ENCODE results near the gene CDK5.

The CDK5 gene

DNA sequence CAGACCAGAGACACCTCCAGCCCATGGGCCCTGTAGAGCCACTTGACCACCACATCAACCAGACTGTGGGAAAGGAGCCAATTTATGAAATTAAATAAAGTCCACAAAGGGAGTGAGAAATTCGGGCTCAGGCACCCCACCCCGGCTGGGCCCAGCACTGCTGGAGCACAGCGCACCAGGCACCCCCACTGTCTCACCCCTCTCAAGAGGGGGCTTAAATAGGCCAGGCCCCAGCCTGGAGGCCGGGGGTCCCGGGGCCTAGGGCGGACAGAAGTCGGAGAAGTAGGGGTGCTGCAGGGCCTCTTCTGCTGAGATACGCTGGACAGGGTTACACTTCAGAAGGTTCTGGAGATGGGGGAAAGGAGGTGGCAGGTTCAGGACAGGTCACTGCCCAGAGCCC, 3.9 kb downstream of the CDK5 start:
- DNase-seq (ENCODE audit: low read depth), result no peak
- no peak overlapping the region for H3K4me3 ChIP-seq (ENCODE audit: low read depth, low read length)
- TF ChIP-seq, protein P1, sequence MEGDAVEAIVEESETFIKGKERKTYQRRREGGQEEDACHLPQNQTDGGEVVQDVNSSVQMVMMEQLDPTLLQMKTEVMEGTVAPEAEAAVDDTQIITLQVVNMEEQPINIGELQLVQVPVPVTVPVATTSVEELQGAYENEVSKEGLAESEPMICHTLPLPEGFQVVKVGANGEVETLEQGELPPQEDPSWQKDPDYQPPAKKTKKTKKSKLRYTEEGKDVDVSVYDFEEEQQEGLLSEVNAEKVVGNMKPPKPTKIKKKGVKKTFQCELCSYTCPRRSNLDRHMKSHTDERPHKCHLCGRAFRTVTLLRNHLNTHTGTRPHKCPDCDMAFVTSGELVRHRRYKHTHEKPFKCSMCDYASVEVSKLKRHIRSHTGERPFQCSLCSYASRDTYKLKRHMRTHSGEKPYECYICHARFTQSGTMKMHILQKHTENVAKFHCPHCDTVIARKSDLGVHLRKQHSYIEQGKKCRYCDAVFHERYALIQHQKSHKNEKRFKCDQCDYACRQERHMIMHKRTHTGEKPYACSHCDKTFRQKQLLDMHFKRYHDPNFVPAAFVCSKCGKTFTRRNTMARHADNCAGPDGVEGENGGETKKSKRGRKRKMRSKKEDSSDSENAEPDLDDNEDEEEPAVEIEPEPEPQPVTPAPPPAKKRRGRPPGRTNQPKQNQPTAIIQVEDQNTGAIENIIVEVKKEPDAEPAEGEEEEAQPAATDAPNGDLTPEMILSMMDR (IDR thresholded peaks at IDR 0.05; ENCODE audit: control insufficient read depth, extremely low read depth, insufficient read depth), result no peak

DNA sequence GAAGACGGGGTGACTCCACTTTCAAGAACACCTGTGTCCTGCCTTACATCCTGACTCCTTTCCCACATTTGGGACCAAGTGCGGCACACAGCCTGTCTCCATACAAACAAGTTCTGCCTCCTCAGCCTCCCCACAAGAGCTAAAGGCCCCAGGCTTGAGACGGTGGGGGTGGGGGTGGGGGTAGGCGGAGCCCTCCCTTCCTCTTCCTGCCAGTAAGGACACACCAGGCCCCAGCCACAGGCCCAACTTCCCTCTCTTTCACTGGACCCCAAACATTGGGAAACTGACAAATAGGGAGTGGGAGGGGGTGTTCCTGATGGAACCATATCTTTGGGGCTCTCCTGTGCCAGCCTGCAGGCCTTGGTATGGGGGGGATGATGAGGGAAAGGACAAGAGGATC, 4.6 kb downstream of the CDK5 start:
- no peak overlapping the region for H3K4me3 ChIP-seq (ENCODE audit: low read depth, low read length)
- TF ChIP-seq, protein P1 (IDR thresholded peaks at IDR 0.05; ENCODE audit: control insufficient read depth, extremely low read depth, insufficient read depth), result no peak
- DNase-seq (ENCODE audit: low read depth), result no peak

DNA sequence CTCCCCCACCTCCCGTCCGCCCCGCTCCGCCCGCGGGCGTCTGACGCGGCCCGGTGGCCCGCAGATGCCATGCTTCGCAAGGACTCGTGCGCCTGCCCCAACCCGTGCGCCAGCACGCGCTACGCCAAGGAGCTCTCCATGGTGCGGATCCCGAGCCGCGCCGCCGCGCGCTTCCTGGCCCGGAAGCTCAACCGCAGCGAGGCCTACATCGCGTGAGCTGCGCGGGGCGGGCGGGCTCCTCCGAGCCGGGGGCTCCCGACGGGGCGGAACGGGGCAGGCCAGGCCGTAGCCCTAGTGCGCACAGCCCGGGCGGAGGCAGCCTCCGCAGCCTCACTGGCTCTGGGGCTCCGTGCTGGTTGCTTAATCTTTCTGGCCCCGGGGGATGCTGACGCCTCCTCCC, 6.6 kb downstream of the CDK5 start:
- TF ChIP-seq, protein P1 (IDR thresholded peaks at IDR 0.05; ENCODE audit: control insufficient read depth, extremely low read depth, insufficient read depth), result no peak
- DNase-seq (ENCODE audit: low read depth), result no peak
- H3K4me3 ChIP-seq (ENCODE audit: low read depth, low read length), result no peak overlapping the region

DNA sequence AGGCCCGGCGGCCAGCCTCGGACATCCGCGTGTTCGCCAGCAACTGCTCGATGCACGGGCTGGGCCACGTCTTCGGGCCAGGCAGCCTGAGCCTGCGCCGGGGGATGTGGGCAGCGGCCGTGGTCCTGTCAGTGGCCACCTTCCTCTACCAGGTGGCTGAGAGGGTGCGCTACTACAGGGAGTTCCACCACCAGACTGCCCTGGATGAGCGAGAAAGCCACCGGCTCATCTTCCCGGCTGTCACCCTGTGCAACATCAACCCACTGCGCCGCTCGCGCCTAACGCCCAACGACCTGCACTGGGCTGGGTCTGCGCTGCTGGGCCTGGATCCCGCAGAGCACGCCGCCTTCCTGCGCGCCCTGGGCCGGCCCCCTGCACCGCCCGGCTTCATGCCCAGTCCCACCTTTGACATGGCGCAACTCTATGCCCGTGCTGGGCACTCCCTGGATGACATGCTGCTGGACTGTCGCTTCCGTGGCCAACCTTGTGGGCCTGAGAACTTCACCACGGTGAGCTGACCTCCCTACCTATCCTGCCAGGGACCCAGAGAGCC, 8.7 kb downstream of the CDK5 start:
- TF ChIP-seq, protein P1 (IDR thresholded peaks at IDR 0.05; ENCODE audit: control insufficient read depth, extremely low read depth, insufficient read depth), result no peak
- H3K4me3 ChIP-seq (ENCODE audit: low read depth, low read length), result no peak overlapping the region
- DNase-seq (ENCODE audit: low read depth), result no peak

DNA sequence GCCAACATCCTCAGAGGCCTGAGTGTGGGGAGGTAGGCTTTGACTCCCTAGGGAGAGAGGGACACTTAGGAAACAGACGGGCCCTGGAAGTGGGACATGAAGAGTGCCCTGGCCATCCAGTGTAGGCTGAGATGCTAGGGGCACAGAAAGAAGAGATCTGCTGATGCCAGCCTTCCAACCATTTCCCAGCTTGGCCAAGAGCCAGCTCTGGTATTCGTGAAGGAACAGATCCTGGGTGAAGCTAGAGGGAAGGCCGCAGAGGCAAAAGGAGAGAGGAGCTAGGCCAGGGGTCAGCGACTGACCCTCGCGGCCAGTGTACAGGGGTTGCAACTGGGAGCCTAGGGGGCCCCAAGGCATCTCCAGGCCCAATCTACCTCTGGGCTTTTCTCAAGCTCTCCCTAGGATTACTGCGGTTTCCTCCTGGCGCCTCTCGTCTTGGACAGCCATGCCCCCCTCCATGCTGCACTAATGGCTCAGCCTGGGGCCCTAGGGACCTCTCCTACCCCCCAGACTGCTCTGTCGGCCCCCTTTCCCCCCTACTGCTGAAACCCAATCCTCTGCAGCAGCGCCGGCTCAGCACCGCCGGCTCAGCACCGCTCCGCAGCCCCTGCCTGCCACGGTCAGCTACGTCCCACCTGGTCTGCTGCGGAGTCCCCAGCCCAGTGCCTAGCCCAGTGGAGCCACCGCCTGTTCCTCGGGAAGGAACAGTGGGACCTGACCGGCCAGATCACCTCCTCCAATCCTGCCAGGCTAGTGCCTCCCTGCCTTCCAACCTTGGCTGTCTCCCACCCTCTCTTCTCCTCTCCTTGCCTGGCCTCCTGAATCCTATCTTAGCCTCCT, 9.5 kb downstream of the CDK5 start, which contains the start of gene ASIC3:
TSS of gene ASIC3 (plus strand) at position 556 of the 840 bp plus-strand sequence. CDS start 355 bp downstream, outside the sequence.
- H3K4me3 ChIP-seq (ENCODE audit: low read depth, low read length), result no peak within 1 kb of the TSS
- TF ChIP-seq, protein P1 (IDR thresholded peaks at IDR 0.05; ENCODE audit: control insufficient read depth, extremely low read depth, insufficient read depth), result no peak
- DNase-seq (ENCODE audit: low read depth), result no peak

DNA sequence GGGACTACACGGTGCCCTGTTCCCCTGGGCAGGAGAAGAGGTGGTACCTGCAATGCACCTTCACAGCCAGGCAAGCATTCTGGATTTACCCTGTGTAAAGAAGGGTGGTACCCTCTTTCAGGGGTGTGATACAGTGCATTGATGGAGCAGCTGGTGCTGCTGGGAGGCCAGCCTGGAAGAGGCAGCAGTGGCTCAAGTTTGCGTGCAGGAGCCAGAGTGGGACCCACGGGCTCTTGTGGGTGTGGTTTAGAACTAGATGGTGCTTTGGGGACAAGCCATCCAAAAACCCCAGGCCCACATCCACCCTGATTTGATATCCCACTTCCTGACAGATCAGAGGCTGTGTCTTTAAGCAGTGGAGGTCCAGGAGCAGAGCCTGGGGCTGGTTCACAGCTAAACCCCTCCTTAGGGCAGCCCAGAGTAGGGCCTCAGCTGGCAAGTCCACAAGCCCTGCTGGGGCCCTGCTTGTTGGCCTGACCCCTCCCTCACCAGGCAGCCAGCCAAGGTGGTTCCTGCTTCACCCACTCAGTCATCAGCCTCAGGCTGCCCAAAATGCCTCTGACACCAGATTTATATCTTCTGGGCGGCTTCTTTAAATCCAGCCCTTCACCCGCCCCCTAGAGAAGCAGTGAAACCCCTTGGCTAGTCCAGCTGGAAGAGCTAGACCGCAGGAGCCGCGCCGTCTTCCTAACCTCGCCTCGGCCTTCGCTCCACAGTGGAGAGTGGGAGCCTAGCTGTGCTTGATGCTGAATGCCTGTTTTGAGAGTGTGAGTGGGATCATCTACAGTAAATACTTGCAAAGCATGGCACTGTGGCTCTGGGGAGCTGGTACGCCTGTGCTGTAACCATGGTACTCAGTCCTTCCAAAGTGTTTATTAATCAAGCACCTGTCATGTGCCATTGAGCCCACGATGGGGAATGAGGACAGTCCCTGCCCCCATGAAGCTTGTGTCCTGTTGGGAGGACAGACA, 10.8 kb downstream of the CDK5 start:
- TF ChIP-seq, protein P1 (IDR thresholded peaks at IDR 0.05; ENCODE audit: control insufficient read depth, extremely low read depth, insufficient read depth), result no peak
- no peak overlapping the region for H3K4me3 ChIP-seq (ENCODE audit: low read depth, low read length)
- no peak for DNase-seq (ENCODE audit: low read depth)

All from LNCaP clone FGC (cell line).